Measurements from ENCODE around the gene REPS2. TPM values are rescaled to one million over a fixed set of nuclear protein-coding genes. Genes with fewer than 3 reads are reported as not detected.
"Not testable (repeated sequence)": the region's sequence is repeated elsewhere in the genome, so short reads cannot be mapped to it uniquely, and the experiment has no call there.

The REPS2 gene
- total RNA-seq, 1 experiment from 2014 or later, result 4.5 TPM

- CTCF ChIA-PET; H3K4me1 ChIP-seq (ENCODE audit: control insufficient read depth, insufficient read depth, low read length); H3K27me3 ChIP-seq (ENCODE audit: control insufficient read depth, insufficient read depth, low read length); H3K4me3 ChIP-seq (ENCODE audit: low read depth in 2 of 2, low read length in 2 of 2); DNase-seq (ENCODE audit: low read depth, low spot score); intact Hi-C loops (cut with micrococcal nuclease; ENCODE audit: unreplicated experiment); H3K9me3 ChIP-seq (ENCODE audit: control insufficient read depth, insufficient read depth, low read depth, low read length); ATAC-seq; BruUV-seq (replicated peaks); H3K36me3 ChIP-seq (ENCODE audit: control insufficient read depth, insufficient read depth, low read length); POLR2A ChIA-PET; in situ Hi-C loops (cut with HindIII; ENCODE audit: low pct_unique_long_range_greater_than_20kb, low sequenced_read_pairs); H3K27ac ChIP-seq (ENCODE audit: low read length): not testable (repeated sequence)
Measured at GRCh38 chrX:16968753-16969152, 22.3 kb downstream of the REPS2 start.

- H3K27ac ChIP-seq (ENCODE audit: low read length), result no peak overlapping the region
- H3K27me3 ChIP-seq (ENCODE audit: control insufficient read depth, insufficient read depth, low read length), result no peaks in the 10 kb centered on the region
- DNase-seq (ENCODE audit: low read depth, low spot score) (no peak), ATAC-seq (no peak)
- intact Hi-C loops (cut with micrococcal nuclease; ENCODE audit: unreplicated experiment) (no loop called here), in situ Hi-C loops (cut with HindIII; ENCODE audit: low pct_unique_long_range_greater_than_20kb, low sequenced_read_pairs) (no loop called here)
- TF ChIP-seq REST (IDR thresholded peaks at IDR 0.05; ENCODE audit: insufficient read depth in 1 of 2, low read depth in 2 of 2, low read length in 1 of 2) (no peak), SIN3A (IDR thresholded peaks at IDR 0.05; ENCODE audit: borderline replicate concordance, insufficient read depth, low read depth, low read length) (no peak), TCF7L2 (IDR thresholded peaks at IDR 0.05; ENCODE audit: low read depth, low read length) (no peak), POLR2AphosphoS5 (IDR thresholded peaks at IDR 0.05; ENCODE audit: low read depth, low read length) (no peak)
- TF ChIP-seq, protein P1, sequence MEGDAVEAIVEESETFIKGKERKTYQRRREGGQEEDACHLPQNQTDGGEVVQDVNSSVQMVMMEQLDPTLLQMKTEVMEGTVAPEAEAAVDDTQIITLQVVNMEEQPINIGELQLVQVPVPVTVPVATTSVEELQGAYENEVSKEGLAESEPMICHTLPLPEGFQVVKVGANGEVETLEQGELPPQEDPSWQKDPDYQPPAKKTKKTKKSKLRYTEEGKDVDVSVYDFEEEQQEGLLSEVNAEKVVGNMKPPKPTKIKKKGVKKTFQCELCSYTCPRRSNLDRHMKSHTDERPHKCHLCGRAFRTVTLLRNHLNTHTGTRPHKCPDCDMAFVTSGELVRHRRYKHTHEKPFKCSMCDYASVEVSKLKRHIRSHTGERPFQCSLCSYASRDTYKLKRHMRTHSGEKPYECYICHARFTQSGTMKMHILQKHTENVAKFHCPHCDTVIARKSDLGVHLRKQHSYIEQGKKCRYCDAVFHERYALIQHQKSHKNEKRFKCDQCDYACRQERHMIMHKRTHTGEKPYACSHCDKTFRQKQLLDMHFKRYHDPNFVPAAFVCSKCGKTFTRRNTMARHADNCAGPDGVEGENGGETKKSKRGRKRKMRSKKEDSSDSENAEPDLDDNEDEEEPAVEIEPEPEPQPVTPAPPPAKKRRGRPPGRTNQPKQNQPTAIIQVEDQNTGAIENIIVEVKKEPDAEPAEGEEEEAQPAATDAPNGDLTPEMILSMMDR (IDR thresholded peaks at IDR 0.05), result no peak
- no peaks in the 10 kb centered on the region for H3K36me3 ChIP-seq (ENCODE audit: control insufficient read depth, insufficient read depth, low read length)
- ChIA-PET CTCF (no interaction called here), POLR2A (no interaction called here)
- no peaks in the 10 kb centered on the region for H3K4me1 ChIP-seq (ENCODE audit: control insufficient read depth, insufficient read depth, low read length)
- H3K4me3 ChIP-seq (ENCODE audit: low read depth in 2 of 2, low read length in 2 of 2), result no peak overlapping the region
- no peaks in the 10 kb centered on the region for H3K9me3 ChIP-seq (ENCODE audit: control insufficient read depth, insufficient read depth, low read depth, low read length)
- BruUV-seq (replicated peaks), result no TSS peak
Measured at GRCh38 chrX:16970977-16971376, 24.5 kb downstream of the REPS2 start.

DNA sequence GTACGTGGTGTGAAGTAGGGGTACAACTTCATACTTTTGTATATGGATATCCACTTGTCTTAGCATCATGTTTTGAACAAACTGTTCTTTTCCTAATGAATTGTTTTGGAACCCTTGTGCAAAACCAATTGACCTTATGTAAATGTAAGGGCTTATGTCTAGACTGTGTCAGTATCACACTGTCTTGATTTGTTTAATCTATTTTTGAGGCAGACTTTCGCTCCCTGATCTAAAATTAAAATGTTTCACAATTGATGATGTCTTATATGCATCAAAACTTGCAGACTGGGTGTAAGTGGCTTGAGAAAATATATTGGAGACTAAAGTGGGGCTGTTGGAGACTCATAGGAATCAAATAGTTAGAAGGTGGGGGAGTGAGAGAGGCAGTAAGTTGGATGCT lies 25.2 kb downstream of the REPS2 start:
- no peak for TF ChIP-seq REST (IDR thresholded peaks at IDR 0.05; ENCODE audit: insufficient read depth in 1 of 2, low read depth in 2 of 2, low read length in 1 of 2)
- TF ChIP-seq, protein P1 (IDR thresholded peaks at IDR 0.05), result no peak
- no peak for TF ChIP-seq POLR2AphosphoS5 (IDR thresholded peaks at IDR 0.05; ENCODE audit: low read depth, low read length)
- no peak for TF ChIP-seq SIN3A (IDR thresholded peaks at IDR 0.05; ENCODE audit: borderline replicate concordance, insufficient read depth, low read depth, low read length)
- no peak for TF ChIP-seq TCF7L2 (IDR thresholded peaks at IDR 0.05; ENCODE audit: low read depth, low read length)
- no TSS peak for BruUV-seq (replicated peaks)
- CTCF ChIA-PET, result no interaction called here

More for the DNA sequence above, 25.2 kb downstream of the REPS2 start:
- in situ Hi-C loops (cut with HindIII; ENCODE audit: low pct_unique_long_range_greater_than_20kb, low sequenced_read_pairs), result no loop called here
- POLR2A ChIA-PET, result no interaction called here
- H3K4me1 ChIP-seq (ENCODE audit: control insufficient read depth, insufficient read depth, low read length), result no peaks in the 10 kb centered on the region
- no peak overlapping the region for H3K27ac ChIP-seq (ENCODE audit: low read length)
- ATAC-seq, result no peak
- H3K36me3 ChIP-seq (ENCODE audit: control insufficient read depth, insufficient read depth, low read length), result no peaks in the 10 kb centered on the region
- no peak for DNase-seq (ENCODE audit: low read depth, low spot score)
- H3K4me3 ChIP-seq (ENCODE audit: low read depth in 2 of 2, low read length in 2 of 2), result no peak overlapping the region
- intact Hi-C loops (cut with micrococcal nuclease; ENCODE audit: unreplicated experiment), result no loop called here
- H3K27me3 ChIP-seq (ENCODE audit: control insufficient read depth, insufficient read depth, low read length), result no peaks in the 10 kb centered on the region
- no peaks in the 10 kb centered on the region for H3K9me3 ChIP-seq (ENCODE audit: control insufficient read depth, insufficient read depth, low read depth, low read length)

All from Panc1 (cell line).